NCI-H146 treated with DMSO at 0.1 percent for 48 hours (cell line): ENCODE results near the gene ZNF581.
A peak's percentile ranks its signal among the peaks of the same experiment; 100 is the strongest.

Source experiments
- DNase-seq: peaks from one replicate; lab custom pipeline; 2025; ENCODE audit not compliant: unreplicated experiment; lab: John Stamatoyannopoulos, UW

Gene ZNF581

GRCh38 chr19:55647732-55648584 lies 4.5 kb downstream of the ZNF581 start, which contains the start of gene CCDC106:
CCDC106 (plus strand) TSS chr19:55648212; CDS start chr19:55649047, 835 bp downstream.
- DNase-seq: no peak

DNA sequence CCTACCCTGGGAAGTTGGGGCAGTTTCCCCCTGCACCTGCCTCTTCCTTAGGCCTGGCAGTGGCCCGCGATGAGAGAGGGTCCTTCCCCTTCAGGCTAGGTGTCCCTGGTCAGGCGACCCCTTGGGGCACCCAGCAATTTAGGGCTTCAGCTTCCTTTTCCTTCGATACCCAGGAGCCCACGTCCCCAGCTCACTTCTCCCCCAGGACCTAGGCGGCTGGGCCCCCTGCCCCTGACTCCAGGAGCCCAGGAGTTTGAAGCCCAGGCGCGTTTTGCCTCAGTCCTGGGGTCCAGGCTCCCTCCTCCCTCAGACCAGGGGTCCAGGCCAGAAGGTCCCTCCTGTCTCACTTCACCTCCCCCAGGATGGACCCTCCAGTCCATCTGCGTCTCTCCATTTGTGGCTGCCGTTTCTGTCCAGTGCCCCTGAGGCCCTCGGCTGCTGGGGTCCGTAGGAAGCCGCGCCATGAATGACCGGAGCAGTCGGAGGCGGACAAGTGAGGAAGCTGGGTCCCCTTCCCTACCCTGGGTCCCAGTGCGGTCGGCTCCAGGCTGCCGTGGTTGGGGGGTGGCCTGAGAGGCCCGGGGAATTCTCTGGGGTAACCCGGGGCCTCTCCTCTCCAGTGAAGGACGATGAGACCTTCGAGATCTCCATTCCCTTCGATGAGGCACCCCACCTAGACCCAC lies 5.3 kb downstream of the ZNF581 start:
- DNase-seq: no peak

DNA sequence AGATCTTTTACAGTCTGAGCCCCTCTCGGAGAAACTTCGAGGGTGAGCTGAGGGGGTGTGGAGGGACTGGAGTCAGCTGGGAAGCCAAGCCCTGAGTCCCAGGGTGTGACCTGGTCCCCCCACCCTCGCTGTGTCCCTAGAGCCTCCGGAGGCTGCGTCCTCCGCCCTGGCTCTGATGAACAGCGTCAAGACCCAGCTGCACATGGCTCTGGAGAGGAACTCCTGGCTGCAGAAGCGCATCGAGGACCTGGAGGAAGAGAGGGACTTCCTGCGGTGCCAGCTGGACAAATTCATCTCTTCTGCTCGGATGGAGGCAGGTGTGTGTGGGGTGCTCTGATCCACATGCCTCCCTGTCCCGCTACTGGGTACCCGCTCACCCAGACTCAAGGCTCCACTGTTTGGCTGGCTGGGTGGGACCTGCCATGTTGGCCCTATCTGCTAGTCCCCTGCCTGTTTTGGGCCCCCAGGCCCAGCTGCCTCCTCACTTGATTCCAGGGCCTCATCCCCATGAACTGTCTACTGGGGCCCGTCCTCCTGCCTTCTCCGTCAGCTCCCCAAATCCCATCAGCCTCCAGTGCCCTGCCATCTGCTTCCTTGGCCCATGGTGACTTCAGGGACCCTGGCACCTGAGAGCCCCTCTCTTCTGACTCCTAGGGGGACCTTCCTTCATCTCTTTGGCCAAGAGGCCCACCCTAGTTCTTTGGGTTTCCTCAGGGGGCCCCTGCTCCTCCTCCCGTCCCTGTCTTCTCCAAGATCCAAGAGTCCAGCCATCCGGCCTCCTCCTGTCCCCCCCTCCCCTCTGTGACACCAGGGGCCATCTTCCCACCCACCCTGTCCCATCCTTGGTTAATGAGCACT lies 6.0 kb downstream of the ZNF581 start:
- no peak for DNase-seq

- DNase-seq: no peak
Measured at GRCh38 chr19:55650126-55650557, 6.7 kb downstream of the ZNF581 start.

DNA sequence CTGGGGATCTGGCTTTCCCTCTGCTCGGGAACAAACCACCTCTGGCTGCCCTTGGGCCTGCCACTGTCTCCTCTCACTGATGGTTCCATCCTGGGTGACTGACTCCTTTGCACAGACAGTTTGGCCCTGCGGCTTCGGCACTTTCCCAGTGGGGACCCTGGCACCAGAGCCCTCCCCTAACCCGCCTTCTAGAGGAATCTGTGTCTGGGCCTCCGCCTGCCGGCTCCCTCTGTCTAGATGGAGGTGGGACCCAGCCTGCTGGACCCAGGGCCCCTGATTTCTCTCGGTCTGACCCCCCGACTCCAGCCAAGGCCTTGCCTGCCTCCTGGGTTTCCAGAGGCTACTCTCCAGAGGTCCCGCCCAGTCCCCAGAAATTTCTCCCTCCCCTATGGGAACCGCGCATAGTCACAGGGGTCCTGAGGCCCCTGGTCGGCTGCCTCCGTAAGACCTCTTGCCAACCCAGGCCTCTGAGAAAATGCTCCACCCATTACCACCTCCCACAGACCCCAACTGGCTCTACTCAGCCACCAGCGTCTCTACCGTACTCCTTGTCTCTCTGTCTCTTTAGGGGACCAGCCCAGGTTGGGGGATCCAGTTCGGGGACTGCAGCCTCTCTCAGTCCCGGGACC lies 7.3 kb downstream of the ZNF581 start:
- DNase-seq: no peak

DNA sequence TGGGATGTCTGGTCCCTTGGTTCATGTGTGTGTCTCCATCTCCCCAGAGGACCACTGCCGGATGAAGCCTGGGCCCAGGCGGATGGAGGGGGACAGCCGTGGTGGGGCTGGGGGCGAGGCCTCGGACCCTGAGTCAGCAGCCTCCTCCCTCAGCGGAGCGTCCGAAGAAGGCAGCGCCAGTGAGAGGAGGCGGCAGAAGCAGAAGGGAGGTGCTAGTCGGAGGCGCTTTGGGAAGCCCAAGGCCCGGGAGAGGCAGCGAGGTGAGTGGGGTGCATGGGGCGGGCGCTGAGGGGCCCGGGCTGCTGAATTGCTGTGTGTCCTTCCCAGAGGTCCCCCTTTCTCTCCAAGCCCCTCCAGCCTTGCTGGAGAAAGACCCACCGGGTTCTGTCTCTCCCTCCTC lies 7.8 kb downstream of the ZNF581 start:
- no peak for DNase-seq

GRCh38 chr19:55652311-55653128 lies 9.1 kb downstream of the ZNF581 start:
- DNase-seq: no peak

- DNase-seq: peak; percentile 98
Measured at GRCh38 chr19:55653651-55654322, 10.3 kb downstream of the ZNF581 start.

DNA sequence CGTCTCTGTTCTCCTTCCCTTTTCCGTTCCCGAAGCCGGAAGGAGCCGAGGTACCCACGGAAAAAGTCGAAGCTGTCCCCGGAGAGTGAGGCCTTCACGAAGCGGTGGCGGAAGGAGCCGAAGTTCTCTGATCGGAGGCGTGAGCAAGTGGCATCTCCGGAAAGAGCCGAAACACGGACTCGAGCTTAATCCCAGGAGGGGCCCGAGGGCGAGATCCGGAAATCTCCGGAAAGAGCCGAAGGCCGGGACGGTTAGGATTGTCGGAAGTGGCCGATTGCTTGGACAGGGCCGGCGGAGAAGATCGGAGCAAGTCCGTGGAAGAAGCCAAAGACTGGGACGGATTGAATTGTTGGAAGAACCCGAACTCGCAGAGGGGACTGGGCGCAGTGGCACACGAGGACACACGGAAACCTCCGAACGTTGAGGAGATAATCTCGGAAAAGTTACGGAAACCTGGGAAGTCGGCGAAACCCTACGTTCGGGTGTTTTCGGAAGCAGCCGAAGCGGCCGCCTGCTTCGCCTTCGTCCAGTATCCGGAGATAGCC lies 10.9 kb downstream of the ZNF581 start:
- DNase-seq: peak; percentile 100

DNA sequence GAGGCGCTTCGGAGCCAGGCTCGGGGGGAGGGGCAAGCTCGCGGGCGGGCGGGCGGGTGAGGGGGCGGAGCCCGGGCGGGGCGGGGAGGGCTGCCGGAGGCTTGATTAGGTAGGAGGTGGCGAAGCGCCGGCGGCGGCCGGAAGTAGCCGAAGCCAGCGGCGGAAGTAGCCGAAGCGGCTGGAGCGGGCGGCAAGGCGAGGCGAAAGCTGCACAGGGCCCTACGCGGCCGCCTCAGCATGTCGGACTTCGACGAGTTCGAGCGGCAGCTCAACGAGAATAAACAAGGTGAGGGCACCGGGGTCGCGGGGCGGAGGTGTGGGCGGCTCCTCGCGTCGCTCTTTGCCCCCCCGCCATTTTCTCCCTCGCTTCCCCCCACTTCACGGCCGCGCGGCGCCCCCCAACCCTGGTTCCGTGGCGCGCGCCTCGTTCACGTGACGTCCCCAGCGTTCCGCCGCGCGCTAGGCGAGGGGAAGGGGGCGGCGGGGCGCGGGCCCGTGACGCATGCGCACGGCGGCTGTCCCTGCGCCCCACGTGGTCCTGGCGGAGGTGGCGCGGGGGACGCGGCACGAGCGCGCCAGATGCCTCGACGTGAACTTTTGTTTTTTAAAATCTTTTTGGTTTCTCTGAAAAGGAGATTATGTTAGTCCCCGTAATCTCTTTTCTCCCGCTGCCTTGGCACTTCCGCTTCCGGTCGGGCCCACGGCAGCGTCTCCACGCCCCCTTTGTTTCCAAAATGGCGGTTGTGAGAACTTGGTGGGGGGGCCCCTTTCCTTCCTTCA lies 11.6 kb downstream of the ZNF581 start, which contains the start of gene U2AF2:
Gene U2AF2, plus strand, starts transcription at position 168 of the 780 bp plus-strand sequence. Its CDS starts 70 bp downstream, at position 238.
- DNase-seq: peak; percentile 95

GRCh38 chr19:55655648-55656040 lies 12.2 kb downstream of the ZNF581 start:
- no peak for DNase-seq

GRCh38 chr19:55656552-55656951 lies 13.1 kb downstream of the ZNF581 start:
- no peak for DNase-seq

- DNase-seq: no peak
Measured at GRCh38 chr19:55656988-55657747, 13.7 kb downstream of the ZNF581 start.

GRCh38 chr19:55658846-55659459 lies 15.5 kb downstream of the ZNF581 start:
- no peak for DNase-seq

DNA sequence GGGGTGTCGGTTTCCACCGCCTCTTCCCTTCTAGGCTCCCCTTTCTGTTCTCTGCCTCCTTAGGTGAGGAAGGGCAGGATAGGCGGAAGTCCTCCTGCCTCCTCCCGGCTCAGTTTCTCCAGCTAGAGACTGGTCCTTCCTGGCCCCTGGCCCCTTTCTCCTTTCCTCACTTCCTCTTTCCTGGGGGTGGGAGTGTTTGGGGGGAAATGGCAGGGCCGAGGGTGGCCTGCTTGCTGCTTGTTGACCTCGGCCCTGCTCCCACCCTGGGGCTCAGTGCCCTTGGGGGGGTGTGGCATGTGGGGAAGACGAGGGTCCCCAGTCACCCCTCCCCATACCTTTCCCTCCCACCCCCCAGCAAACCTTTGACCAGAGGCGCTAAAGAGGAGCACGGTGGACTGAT lies 16.4 kb downstream of the ZNF581 start:
- DNase-seq: no peak

GRCh38 chr19:55660404-55660803 lies 17.0 kb downstream of the ZNF581 start:
- no peak for DNase-seq

- no peak for DNase-seq
Measured at GRCh38 chr19:55660991-55661390, 17.5 kb downstream of the ZNF581 start.
